ENCODE results near the gene SLC35A5.

GRCh38 chr3:112602217-112602838 is 40.5 kb downstream of the SLC35A5 start:
- TF ChIP-seq CTCF (IDR thresholded peaks at IDR 0.05) = no peak
- TF ChIP-seq POLR2A (IDR thresholded peaks at IDR 0.05) = no peak

Measured in upper lobe of left lung (tissue), 4 donors.